Gastroesophageal sphincter (tissue), 4 donors: Measurements from ENCODE around the gene TMC1. TPM values are rescaled to one million over a fixed set of nuclear protein-coding genes. Genes with fewer than 3 reads are reported as not detected.

Experiments
- ATAC-seq: fragments of 150-250 bp; one replicate; pipeline ENCODE4 v1.9.1; 2016; ENCODE audit warnings: mild to moderate bottlenecking, moderate library complexity
- H3K27ac ChIP-seq, 4 donors: fragments of 200-600 bp; sonication (generic) in 3 of 4; 1 replicate in 3 of 4; 2 replicates in 1 of 4; pipeline ENCODE4 v1.5.1; 2016 to 2019
- H3K27me3 ChIP-seq: fragments of 200-600 bp; sonication (generic); one replicate; pipeline ENCODE4 v1.5.1; 2019
- H3K36me3 ChIP-seq, 2 donors: fragments of 200-600 bp; sonication (generic); one replicate each; pipeline ENCODE4 v1.5.1; 2019; ENCODE audit warnings: control low read depth in 1 of 2
- H3K4me1 ChIP-seq, 3 donors: fragments of 200-600 bp; sonication (generic); 1 replicate in 2 of 3; 2 replicates in 1 of 3; pipeline ENCODE4 v1.5.1; 2016 to 2019; ENCODE audit warnings: control low read depth in 2 of 3
- H3K4me3 ChIP-seq, 2 donors: fragments of 200-600 bp; sonication (generic); one replicate each; pipeline ENCODE4 v1.5.1; 2019; ENCODE audit warnings: mild to moderate bottlenecking in 1 of 2, moderate library complexity in 1 of 2
- H3K9me3 ChIP-seq, 3 donors: fragments of 200-600 bp; sonication (generic); one replicate each; pipeline ENCODE4 v1.5.1; 2017 to 2019; ENCODE audit warnings: control low read depth in 2 of 3
- CTCF ChIP-seq, 4 experiments: fragments of 200-600 bp in 2 of 4; fragments of 450-650 bp in 2 of 4; sonication (generic) in 1 of 4; IDR thresholded peaks; one replicate each; pipeline ENCODE4 v1.5.1; 2017 to 2019; ENCODE audit warnings: antibody characterized with exemption in 4 of 4, mild to moderate bottlenecking in 2 of 4, moderate library complexity in 2 of 4
- EP300 ChIP-seq: sonication (generic); formaldehyde crosslinking; IDR thresholded peaks from one replicate; pipeline ENCODE4 v1.6.1; 2017; ENCODE audit warnings: antibody characterized with exemption, mild to moderate bottlenecking
- POLR2A ChIP-seq, 2 donors: fragments of 450-650 bp; IDR thresholded peaks; one replicate each; pipeline ENCODE4 v1.6.1; 2017; ENCODE audit warnings: antibody characterized with exemption in 2 of 2, mild to moderate bottlenecking in 2 of 2, moderate library complexity in 1 of 2
- POLR2AphosphoS5 ChIP-seq: sonication (generic); formaldehyde crosslinking; IDR thresholded peaks from one replicate; pipeline ENCODE4 v1.6.1; 2017; ENCODE audit warnings: antibody characterized with exemption
- WGBS, 2 donors: methylation state at CpG; one replicate each; pipeline ENCODE4 v1.1.5; 2018; ENCODE audit warnings: low coverage in 1 of 2; 5-methylcytosine and 5-hydroxymethylcytosine counted together
- total RNA-seq, 4 donors: library from RNA; depleted of rRNA; stranded (reverse); fragments of >200 nt; gene quantifications; one replicate each; pipeline ENCODE4 v1.1.0, GENCODE V29; 2016

TMC1 gene
- total RNA-seq, 4 donors from 2014 or later = not detected

- no peaks in the 10 kb centered on the region for H3K36me3 ChIP-seq
- no peaks in the 10 kb centered on the region for H3K9me3 ChIP-seq
- no peak overlapping the region for H3K27ac ChIP-seq
- no peak for TF ChIP-seq EP300
- TF ChIP-seq CTCF (IDR thresholded peaks at IDR 0.05) = no peak
- no peak for TF ChIP-seq POLR2AphosphoS5
- no peak for TF ChIP-seq POLR2A (IDR thresholded peaks at IDR 0.05)
- H3K4me1 ChIP-seq = no peaks in the 10 kb centered on the region
- 93 to 94% methylated on average over 3 of the region's 3 CpGs for WGBS, 2 donors
- no peaks in the 10 kb centered on the region for H3K27me3 ChIP-seq
- H3K4me3 ChIP-seq = no peak overlapping the region
- no peak for ATAC-seq
Measured at GRCh38 chr9:72701510-72701909, 180.1 kb downstream of the TMC1 start.

- no peaks in the 10 kb centered on the region for H3K27me3 ChIP-seq
- ATAC-seq = no peak
- H3K4me3 ChIP-seq = no peak overlapping the region
- TF ChIP-seq POLR2AphosphoS5 = no peak
- TF ChIP-seq EP300 = no peak
- TF ChIP-seq CTCF (IDR thresholded peaks at IDR 0.05) = no peak
- no peak for TF ChIP-seq POLR2A (IDR thresholded peaks at IDR 0.05)
- no peaks in the 10 kb centered on the region for H3K4me1 ChIP-seq
- WGBS, 2 donors = 49 to 81% methylated on average over 4 of the region's 4 CpGs
- no peaks in the 10 kb centered on the region for H3K36me3 ChIP-seq
- no peaks in the 10 kb centered on the region for H3K9me3 ChIP-seq
- no peak overlapping the region for H3K27ac ChIP-seq
Measured at GRCh38 chr9:72703574-72703973, 182.2 kb downstream of the TMC1 start.

GRCh38 chr9:72704688-72705375 lies 183.4 kb downstream of the TMC1 start:
- no peak overlapping the region for H3K4me3 ChIP-seq
- H3K36me3 ChIP-seq = no peaks in the 10 kb centered on the region
- H3K27ac ChIP-seq = no peak overlapping the region
- no peaks in the 10 kb centered on the region for H3K9me3 ChIP-seq
- no peaks in the 10 kb centered on the region for H3K27me3 ChIP-seq
- TF ChIP-seq POLR2A (IDR thresholded peaks at IDR 0.05) = no peak
- no peaks in the 10 kb centered on the region for H3K4me1 ChIP-seq
- no peak for ATAC-seq
- 91 to 100% methylated on average over 1 of the region's 1 CpG for WGBS, 2 donors

GRCh38 chr9:72718503-72718902 lies 197.1 kb downstream of the TMC1 start:
- 100% methylated on average over 2 of the region's 3 CpGs; no CpG with 5 or more reads in 1 of the 2 donors for WGBS, 2 donors
- ATAC-seq = no peak
- H3K4me1 ChIP-seq = no peaks in the 10 kb centered on the region
- H3K27ac ChIP-seq = no peak overlapping the region
- no peaks in the 10 kb centered on the region for H3K9me3 ChIP-seq
- H3K27me3 ChIP-seq = no peaks in the 10 kb centered on the region
- TF ChIP-seq POLR2AphosphoS5 = no peak
- H3K4me3 ChIP-seq = no peak overlapping the region
- no peaks in the 10 kb centered on the region for H3K36me3 ChIP-seq

GRCh38 chr9:72721067-72721466 lies 199.7 kb downstream of the TMC1 start:
- TF ChIP-seq EP300 (no peak), POLR2A (IDR thresholded peaks at IDR 0.05) (no peak), POLR2AphosphoS5 (no peak), CTCF (IDR thresholded peaks at IDR 0.05) (no peak)
- H3K36me3 ChIP-seq = no peaks in the 10 kb centered on the region
- no peaks in the 10 kb centered on the region for H3K4me1 ChIP-seq
- WGBS, 2 donors = 70 to 88% methylated on average over 1 of the region's 1 CpG
- H3K27me3 ChIP-seq = no peaks in the 10 kb centered on the region
- no peak for ATAC-seq
- no peak overlapping the region for H3K4me3 ChIP-seq
- H3K27ac ChIP-seq = no peak overlapping the region
- no peaks in the 10 kb centered on the region for H3K9me3 ChIP-seq

GRCh38 chr9:72726947-72727346 lies 205.5 kb downstream of the TMC1 start:
- no peaks in the 10 kb centered on the region for H3K27me3 ChIP-seq
- ATAC-seq = no peak
- H3K36me3 ChIP-seq = no peaks in the 10 kb centered on the region
- TF ChIP-seq CTCF (IDR thresholded peaks at IDR 0.05) (no peak), POLR2A (IDR thresholded peaks at IDR 0.05) (no peak), EP300 (no peak)
- WGBS, 2 donors = 29 to 53% methylated on average over 2 of the region's 2 CpGs
- no peak overlapping the region for H3K27ac ChIP-seq
- no peaks in the 10 kb centered on the region for H3K9me3 ChIP-seq
- H3K4me3 ChIP-seq = no peak overlapping the region
- H3K4me1 ChIP-seq = no peaks in the 10 kb centered on the region
